BLaER1 (cell line): ENCODE results near the gene CTRB1.

Experiments used
- H3K27ac ChIP-seq: shearing (Covaris generic); formaldehyde crosslinking; 2 replicates; pipeline ENCODE4 v1.8.1; 2022
- H3K27me3 ChIP-seq: shearing (Covaris generic); formaldehyde crosslinking; 2 replicates; pipeline ENCODE4 v1.8.1; 2022
- H3K36me3 ChIP-seq: shearing (Covaris generic); formaldehyde crosslinking; 2 replicates; pipeline ENCODE4 v1.8.1; 2022
- H3K4me1 ChIP-seq: shearing (Covaris generic); formaldehyde crosslinking; 2 replicates; pipeline ENCODE4 v1.8.1; 2022
- H3K4me2 ChIP-seq: shearing (Covaris generic); formaldehyde crosslinking; 2 replicates; pipeline ENCODE4 v1.8.1; 2022
- H3K4me3 ChIP-seq: shearing (Covaris generic); formaldehyde crosslinking; 2 replicates; pipeline ENCODE4 v1.8.1; 2022
- H3K9ac ChIP-seq: shearing (Covaris generic); formaldehyde crosslinking; 2 replicates; pipeline ENCODE4 v1.8.1; 2022
- H3K9me3 ChIP-seq: shearing (Covaris generic); formaldehyde crosslinking; 2 replicates; pipeline ENCODE4 v1.8.1; 2022
- H4K20me1 ChIP-seq: shearing (Covaris generic); formaldehyde crosslinking; 2 replicates; pipeline ENCODE4 v1.8.1; 2022
- Cebpa-rat ChIP-seq: shearing (Covaris generic); IDR thresholded peaks from 2 replicates; pipeline ENCODE4 v1.8.1; 2022

CTRB1 gene

DNA sequence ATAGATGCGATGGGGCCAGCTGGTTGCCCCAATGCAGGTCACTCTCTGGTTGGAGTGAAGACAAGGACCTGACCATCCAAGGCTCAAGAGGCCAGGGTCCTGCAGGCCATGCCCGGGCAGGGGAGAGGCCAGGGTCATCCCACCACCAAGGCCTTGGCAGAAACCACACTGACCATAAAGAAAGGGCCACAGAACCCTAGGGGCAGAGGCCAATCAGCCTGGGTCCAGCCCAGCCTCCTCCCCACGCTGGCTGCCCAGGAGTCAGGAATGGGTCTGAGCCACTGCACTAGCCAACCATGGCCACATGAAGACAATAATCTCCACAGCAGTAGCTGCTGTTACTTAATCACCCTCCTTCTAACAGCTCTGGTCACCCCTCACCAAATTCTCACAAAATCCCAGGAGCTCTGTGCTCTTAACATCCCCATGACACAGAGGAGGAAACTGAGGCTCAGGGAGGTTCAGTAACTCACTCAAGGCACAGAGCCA lies 42.8 kb downstream of the CTRB1 start:
- Histone ChIP-seq H3K36me3 (no peaks in the 10 kb centered on the region), H3K4me3 (no peak overlapping the region), H3K9ac (no peak overlapping the region), H3K4me2 (no peak overlapping the region), H3K27ac (no peak overlapping the region), H4K20me1 (peaks cover 73% of the 10 kb centered on the region), H3K27me3 (peaks cover 52% of the 10 kb centered on the region), H3K4me1 (peaks cover 31% of the 10 kb centered on the region), H3K9me3 (no peaks in the 10 kb centered on the region)
- no peak for TF ChIP-seq Cebpa-rat

DNA sequence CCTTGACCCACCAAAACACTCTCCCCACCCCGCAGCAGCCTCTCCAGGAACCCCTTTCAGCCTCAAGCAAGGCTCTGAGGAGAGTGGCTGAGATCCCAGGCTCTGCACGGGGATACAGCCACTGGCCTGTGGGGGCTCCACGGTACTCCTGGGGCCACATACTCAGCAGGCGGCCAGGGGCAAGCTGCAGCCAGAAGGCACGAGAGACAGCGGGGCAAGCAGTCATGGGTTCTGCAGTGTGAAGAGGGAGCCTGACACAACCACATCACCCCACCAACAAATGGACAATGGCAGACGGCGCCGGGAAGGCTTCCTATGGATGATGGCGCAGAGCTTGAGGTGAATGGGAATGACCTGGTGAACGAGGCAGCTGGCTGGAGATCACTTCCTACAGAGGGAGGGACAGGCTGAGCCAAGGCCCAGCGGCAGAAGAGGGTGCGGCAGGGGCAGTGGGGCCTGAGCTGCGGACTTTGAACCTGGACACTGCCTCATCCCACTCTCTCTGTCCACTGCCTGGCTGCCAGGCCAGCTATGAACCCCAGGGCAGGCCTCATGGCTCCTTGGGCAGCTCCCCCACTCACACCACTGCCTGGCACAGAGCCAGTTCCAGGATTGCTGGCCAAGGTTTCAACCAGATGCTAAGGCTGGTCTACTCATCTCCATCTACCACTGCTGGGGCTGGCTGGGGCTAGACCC lies 43.5 kb downstream of the CTRB1 start:
- Histone ChIP-seq H3K4me2 (no peak overlapping the region), H4K20me1 (peaks cover 68% of the 10 kb centered on the region), H3K27ac (no peak overlapping the region), H3K4me3 (no peak overlapping the region), H3K9me3 (no peaks in the 10 kb centered on the region), H3K9ac (no peak overlapping the region), H3K27me3 (peaks cover 58% of the 10 kb centered on the region), H3K4me1 (peaks cover 34% of the 10 kb centered on the region), H3K36me3 (no peaks in the 10 kb centered on the region)
- no peak for TF ChIP-seq Cebpa-rat

DNA sequence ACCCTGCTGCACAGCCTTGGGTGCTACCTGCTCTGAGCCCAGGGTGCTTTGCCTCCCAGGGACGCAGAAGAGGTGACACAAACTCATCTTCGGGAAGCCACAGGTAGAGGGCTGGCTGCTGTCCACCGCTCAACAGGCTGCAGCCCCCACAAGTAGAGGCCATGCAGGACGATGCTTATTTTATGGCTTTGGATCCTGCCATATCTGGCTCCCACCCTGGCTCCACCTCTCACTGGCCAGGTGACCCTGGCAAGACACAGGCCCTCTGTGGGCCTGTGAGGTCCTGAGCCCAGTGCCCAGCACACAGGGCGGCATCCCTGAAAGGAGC lies 44.0 kb downstream of the CTRB1 start:
- Histone ChIP-seq H3K4me3 (no peak overlapping the region), H3K9ac (no peak overlapping the region), H3K27me3 (peaks cover 64% of the 10 kb centered on the region), H3K9me3 (no peaks in the 10 kb centered on the region), H3K4me2 (no peak overlapping the region), H3K36me3 (no peaks in the 10 kb centered on the region), H3K27ac (no peak overlapping the region), H4K20me1 (peaks cover 66% of the 10 kb centered on the region), H3K4me1 (peaks cover 34% of the 10 kb centered on the region)
- TF ChIP-seq Cebpa-rat = no peak

DNA sequence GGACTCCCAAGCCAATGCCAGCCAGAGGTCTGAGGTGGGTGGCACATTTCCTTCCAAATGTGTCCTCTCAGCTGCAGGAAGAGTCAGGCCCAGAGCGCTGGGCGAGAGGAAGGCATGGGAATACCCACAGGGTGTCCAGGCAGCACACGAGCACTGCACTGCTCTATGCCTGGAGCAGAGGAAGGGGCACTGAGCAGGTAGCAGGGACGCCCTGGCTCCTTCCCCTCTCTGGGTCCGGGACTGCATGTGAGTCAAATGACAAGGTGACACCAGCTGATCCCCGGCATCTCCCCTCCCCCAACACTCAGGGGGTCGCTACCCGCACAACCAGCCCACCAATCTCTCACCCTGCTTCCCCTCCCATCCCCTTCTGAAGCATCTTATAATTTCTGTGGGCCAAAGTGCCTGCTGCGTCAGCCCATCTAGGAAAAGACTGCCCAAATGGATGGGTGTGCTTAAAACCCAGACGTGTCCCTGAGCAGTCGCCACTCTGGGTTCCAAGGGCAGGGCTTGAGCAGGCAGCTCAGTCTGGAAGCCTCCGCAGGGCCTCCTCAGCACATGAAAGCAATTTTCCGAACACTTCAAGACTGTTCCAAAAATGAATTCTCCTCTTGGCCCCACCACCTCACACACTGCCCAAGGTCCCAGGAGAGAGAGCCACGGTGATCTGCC lies 44.6 kb downstream of the CTRB1 start:
- Histone ChIP-seq H3K4me3 (no peak overlapping the region), H4K20me1 (peaks cover 60% of the 10 kb centered on the region), H3K4me2 (0 out of 2 replicates have a peak overlapping the region, but pooled peaks have one; percentile 1), H3K36me3 (no peaks in the 10 kb centered on the region), H3K9me3 (no peaks in the 10 kb centered on the region), H3K27me3 (peaks cover 70% of the 10 kb centered on the region), H3K27ac (no peak overlapping the region), H3K9ac (no peak overlapping the region), H3K4me1 (peaks cover 34% of the 10 kb centered on the region)
- no peak for TF ChIP-seq Cebpa-rat

DNA sequence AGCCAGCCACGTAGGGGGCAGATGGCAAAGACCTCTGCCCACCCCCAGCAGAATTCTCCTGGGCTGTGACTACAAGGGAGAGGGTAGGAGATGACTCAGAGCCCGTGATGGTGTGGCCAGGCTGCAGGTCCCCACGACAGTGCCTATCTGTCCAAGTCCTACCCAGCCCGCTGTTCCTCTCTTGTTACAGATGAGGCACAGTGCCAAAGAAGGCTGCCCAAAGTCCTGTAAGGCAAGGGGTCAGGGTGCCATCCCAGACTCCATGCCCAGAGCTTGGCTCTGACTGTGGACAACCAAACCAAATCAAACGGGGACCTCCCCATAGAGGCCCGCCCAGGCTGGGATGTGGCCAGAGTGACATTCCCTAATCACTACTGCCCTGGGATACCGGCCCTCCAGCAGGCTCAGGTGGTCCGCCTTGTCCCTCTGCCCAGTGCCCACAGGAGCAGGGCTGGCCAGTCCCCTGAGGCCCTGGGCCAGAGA lies 45.2 kb downstream of the CTRB1 start:
- Histone ChIP-seq H3K4me3 (no peak overlapping the region), H3K27me3 (peaks cover 70% of the 10 kb centered on the region), H3K4me1 (peaks cover 34% of the 10 kb centered on the region), H3K9me3 (no peaks in the 10 kb centered on the region), H4K20me1 (peaks cover 54% of the 10 kb centered on the region), H3K9ac (no peak overlapping the region), H3K4me2 (0 out of 2 replicates have a peak overlapping the region, but pooled peaks have one; percentile 1), H3K27ac (no peak overlapping the region), H3K36me3 (no peaks in the 10 kb centered on the region)
- TF ChIP-seq Cebpa-rat = no peak

DNA sequence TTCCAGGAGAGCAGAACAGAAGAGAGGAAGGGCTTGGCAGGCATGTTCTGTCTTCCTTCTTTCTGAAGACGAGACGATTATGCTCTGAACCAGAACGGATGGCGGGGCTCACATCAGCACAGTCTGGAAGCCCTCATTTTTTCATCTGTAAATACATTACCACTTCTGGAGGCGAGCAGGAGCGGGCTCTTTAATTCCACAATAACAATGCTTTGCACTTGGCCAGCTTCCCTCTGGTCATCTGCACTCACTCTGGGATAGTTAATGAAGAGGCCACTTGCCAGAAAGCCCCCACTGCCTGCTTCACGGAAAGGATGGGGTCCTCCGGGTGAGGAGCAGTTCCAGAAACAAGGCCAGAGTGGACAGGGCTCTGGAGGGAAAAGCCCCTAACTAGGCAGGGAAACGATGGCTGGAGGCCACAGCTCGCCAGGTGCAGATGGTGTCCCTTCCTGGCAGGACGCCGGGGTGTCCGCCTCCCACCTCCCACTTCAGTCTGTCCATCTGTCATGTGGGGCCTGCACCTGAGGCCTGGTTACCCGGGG lies 45.7 kb downstream of the CTRB1 start:
- H3K27me3 ChIP-seq = peaks cover 70% of the 10 kb centered on the region
- peak overlapping the region; percentile 97 for H3K4me2 ChIP-seq
- no peak overlapping the region for H3K9ac ChIP-seq
- no peaks in the 10 kb centered on the region for H3K36me3 ChIP-seq
- no peak overlapping the region for H3K27ac ChIP-seq
- H4K20me1 ChIP-seq = peaks cover 51% of the 10 kb centered on the region
- H3K9me3 ChIP-seq = no peaks in the 10 kb centered on the region
- H3K4me3 ChIP-seq = peak overlapping the region; percentile 75; the same call in 1 of the 2 replicates
- H3K4me1 ChIP-seq = peaks cover 34% of the 10 kb centered on the region
- TF ChIP-seq Cebpa-rat = no peak

DNA sequence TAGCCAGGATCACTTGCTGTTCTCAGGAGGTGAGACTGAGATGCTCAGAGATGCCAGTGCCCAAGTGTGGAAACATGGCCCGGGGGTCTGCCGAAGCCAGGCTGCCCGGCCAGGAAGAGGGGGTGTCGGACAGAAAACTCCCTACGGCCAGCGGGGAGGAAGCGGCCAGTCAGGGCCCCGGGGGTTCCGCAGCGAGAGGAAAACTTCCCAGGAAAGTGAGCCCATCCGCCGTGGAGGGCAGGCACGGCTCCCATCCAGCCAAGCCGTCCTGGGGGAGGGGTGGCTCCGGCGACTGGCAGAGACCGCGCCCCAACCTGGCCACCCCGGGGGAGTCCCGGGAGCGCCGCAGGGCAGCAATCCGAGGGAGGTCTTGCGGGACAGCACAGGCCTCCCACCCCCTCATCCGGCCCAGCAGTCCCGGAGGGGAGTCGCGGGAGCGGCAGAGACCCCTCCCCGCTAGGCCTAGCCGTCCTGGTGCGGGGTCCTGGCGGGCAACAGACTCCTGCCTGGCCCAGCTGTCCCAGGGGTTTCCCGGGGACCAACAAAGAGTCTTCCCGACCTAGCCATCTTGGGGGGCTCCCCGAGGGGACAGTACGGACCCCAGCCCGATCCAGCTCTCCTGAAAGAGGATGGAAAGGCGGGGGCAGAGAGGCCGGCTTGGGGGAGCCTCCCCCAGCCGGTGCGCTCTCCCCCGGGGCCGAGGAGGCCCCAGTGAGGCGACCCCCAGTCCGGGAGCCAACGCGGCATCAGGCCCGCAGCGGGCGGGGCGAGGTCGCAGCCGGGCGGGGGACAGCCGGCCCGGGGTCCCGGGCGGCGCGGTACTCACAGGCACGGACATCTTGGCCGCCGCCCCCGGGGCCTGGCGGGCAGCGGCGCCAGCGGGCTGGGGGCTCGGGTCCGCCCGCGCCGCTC lies 46.5 kb downstream of the CTRB1 start:
- peak overlapping the region; percentile 75 for H3K9ac ChIP-seq
- H3K27ac ChIP-seq = peak overlapping the region; percentile 51
- peak overlapping the region; percentile 97 for H3K4me2 ChIP-seq
- peaks cover 51% of the 10 kb centered on the region for H4K20me1 ChIP-seq
- peak overlapping the region; percentile 75 for H3K4me3 ChIP-seq
- H3K27me3 ChIP-seq = peaks cover 70% of the 10 kb centered on the region
- H3K9me3 ChIP-seq = no peaks in the 10 kb centered on the region
- peaks cover 34% of the 10 kb centered on the region for H3K4me1 ChIP-seq
- TF ChIP-seq Cebpa-rat = no peak
- no peaks in the 10 kb centered on the region for H3K36me3 ChIP-seq

DNA sequence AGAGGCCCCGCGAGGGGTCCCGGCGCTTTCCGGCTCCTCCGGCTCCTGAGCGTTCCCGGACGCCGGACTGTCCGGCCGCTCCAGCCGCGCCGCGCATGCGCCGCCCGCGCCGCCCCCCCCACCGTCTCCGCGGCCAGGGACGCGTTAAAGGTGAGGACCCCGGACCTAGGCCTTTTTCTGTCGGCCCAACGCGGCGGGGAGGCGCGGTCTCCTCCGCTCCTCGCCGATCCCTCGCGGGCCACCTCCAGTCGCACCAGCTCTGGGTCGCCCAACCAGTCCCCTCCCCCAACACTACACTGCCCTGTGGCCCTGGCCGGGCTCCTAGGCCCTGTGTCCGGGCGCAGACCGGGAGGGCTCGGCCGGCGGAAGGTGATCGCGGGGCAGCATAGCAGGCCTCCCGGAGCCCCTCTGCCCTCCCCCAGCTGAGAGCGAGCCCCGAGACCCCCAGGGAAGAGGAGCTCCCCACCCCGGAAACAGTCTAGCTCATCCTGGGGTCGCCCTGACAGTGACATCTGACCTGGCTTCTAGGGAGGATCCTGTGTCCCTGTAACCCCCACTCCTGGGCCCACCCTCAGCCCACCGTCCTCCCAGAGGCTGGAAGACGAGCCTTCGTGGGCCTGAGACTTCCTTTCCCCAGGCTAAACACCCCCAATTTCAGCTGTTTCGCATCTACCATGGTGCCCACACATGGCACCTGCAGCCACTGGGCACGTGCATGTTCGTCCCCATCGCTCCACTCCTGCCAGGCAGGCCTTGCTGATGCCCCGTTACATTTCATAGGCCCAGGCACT lies 47.3 kb downstream of the CTRB1 start:
- H3K4me2 ChIP-seq = peak overlapping the region; percentile 97
- peaks cover 49% of the 10 kb centered on the region for H4K20me1 ChIP-seq
- H3K4me3 ChIP-seq = peak overlapping the region; percentile 75
- peaks cover 34% of the 10 kb centered on the region for H3K4me1 ChIP-seq
- TF ChIP-seq Cebpa-rat = no peak
- H3K9me3 ChIP-seq = no peaks in the 10 kb centered on the region
- H3K9ac ChIP-seq = peak overlapping the region; percentile 75
- H3K27me3 ChIP-seq = peaks cover 67% of the 10 kb centered on the region
- H3K36me3 ChIP-seq = no peaks in the 10 kb centered on the region
- peak overlapping the region; percentile 51 for H3K27ac ChIP-seq
